Mesenchymal stem cell (in vitro differentiated cells and primary cell): Measurements from ENCODE around the gene PANK4.

Experiments used
- DNase-seq: peaks from one replicate; pipeline ENCODE4 v3.0.0-alpha.2; 2013
- H2AFZ ChIP-seq: one replicate; pipeline ENCODE4 v1.6.1; 2013; ENCODE audit warnings: low read depth, mild to moderate bottlenecking, control low read depth, inconsistent platforms, low read length, moderate library complexity
- H2AK5ac ChIP-seq: 2 replicates; pipeline ENCODE4 v1.6.1; 2013; ENCODE audit warnings: low read length, moderate library complexity, mild to moderate bottlenecking, inconsistent platforms; ENCODE audit not compliant: severe bottlenecking
- H2BK120ac ChIP-seq: one replicate; pipeline ENCODE4 v1.6.1; 2013; ENCODE audit warnings: low read depth, mild to moderate bottlenecking, inconsistent platforms, low read length, moderate library complexity
- H2BK12ac ChIP-seq, 2 experiments: one replicate each; pipeline ENCODE4 v1.6.1; 2013; ENCODE audit warnings: inconsistent platforms in 2 of 2, low read length in 2 of 2, mild to moderate bottlenecking in 2 of 2, moderate library complexity in 2 of 2, control low read depth in 1 of 2
- H2BK15ac ChIP-seq: one replicate; pipeline ENCODE4 v1.6.1; 2013; ENCODE audit warnings: mild to moderate bottlenecking, low read depth, inconsistent platforms; ENCODE audit not compliant: poor library complexity, severe bottlenecking
- H2BK5ac ChIP-seq: 2 replicates; pipeline ENCODE4 v1.6.1; 2013; ENCODE audit warnings: low read depth, mild to moderate bottlenecking, low read length, control low read depth, inconsistent platforms; ENCODE audit not compliant: poor library complexity, severe bottlenecking
- H3K14ac ChIP-seq, 2 experiments: one replicate each; pipeline ENCODE4 v1.6.1; 2013; ENCODE audit warnings: inconsistent platforms in 2 of 2, low read length in 2 of 2, control low read depth in 1 of 2, mild to moderate bottlenecking in 1 of 2, moderate library complexity in 1 of 2
- H3K18ac ChIP-seq, 2 experiments: one replicate each; pipeline ENCODE4 v1.6.1; 2013; ENCODE audit warnings: inconsistent platforms in 2 of 2, low read length in 2 of 2, control low read depth in 1 of 2, low read depth in 1 of 2, mild to moderate bottlenecking in 1 of 2
- H3K23ac ChIP-seq, 2 experiments: one replicate each; pipeline ENCODE4 v1.6.1; 2013; ENCODE audit warnings: inconsistent platforms in 2 of 2, low read length in 2 of 2, mild to moderate bottlenecking in 2 of 2, moderate library complexity in 2 of 2, control low read depth in 1 of 2
- H3K27ac ChIP-seq: 2 replicates; pipeline ENCODE4 v1.5.1; 2013; ENCODE audit warnings: mild to moderate bottlenecking, moderate library complexity, low read length, control low read depth, inconsistent platforms; ENCODE audit not compliant: poor library complexity, severe bottlenecking
- H3K27me3 ChIP-seq, 2 experiments: 2 replicates each; pipeline versions ENCODE4 v1.6.1 to v1.7.0; 2013; ENCODE audit warnings: low read length in 2 of 2, mild to moderate bottlenecking in 2 of 2, moderate library complexity in 2 of 2, control low read depth in 1 of 2, inconsistent platforms in 1 of 2; ENCODE audit not compliant: control insufficient read depth in 1 of 2, insufficient read depth in 1 of 2
- H3K36me3 ChIP-seq, 2 experiments: 2 replicates each; pipeline versions ENCODE4 v1.6.1 to v1.7.0; 2013; ENCODE audit warnings: low read length in 2 of 2, control low read depth in 1 of 2, inconsistent platforms in 1 of 2, low read depth in 1 of 2, mild to moderate bottlenecking in 1 of 2; ENCODE audit not compliant: insufficient read depth in 2 of 2, control insufficient read depth in 1 of 2
- H3K4ac ChIP-seq, 2 experiments: one replicate each; pipeline ENCODE4 v1.6.1; 2013; ENCODE audit warnings: inconsistent platforms in 2 of 2, low read length in 2 of 2, mild to moderate bottlenecking in 2 of 2, moderate library complexity in 2 of 2, control low read depth in 1 of 2, low read depth in 1 of 2
- H3K4me1 ChIP-seq: 2 replicates; pipeline ENCODE4 v1.6.1; 2013; ENCODE audit warnings: low read depth, low read length, control low read depth; ENCODE audit not compliant: control insufficient read depth, insufficient read depth
- H3K4me2 ChIP-seq: 2 replicates; pipeline ENCODE4 v1.6.1; 2013; ENCODE audit warnings: low read length, mild to moderate bottlenecking, inconsistent platforms; ENCODE audit not compliant: poor library complexity, severe bottlenecking
- H3K4me3 ChIP-seq, 2 experiments: 2 replicates each; pipeline versions ENCODE4 v1.5.1 to v1.7.0; 2013; ENCODE audit warnings: low read length in 2 of 2, mild to moderate bottlenecking in 2 of 2, control low read depth in 1 of 2, low read depth in 1 of 2; ENCODE audit not compliant: insufficient read depth in 1 of 2
- H3K79me1 ChIP-seq: replicated peaks from 2 replicates; pipeline ENCODE4 v1.6.1; 2013; ENCODE audit warnings: mild to moderate bottlenecking, control low read depth, low read length, inconsistent platforms; ENCODE audit not compliant: poor library complexity, severe bottlenecking
- H3K9ac ChIP-seq: 2 replicates; pipeline ENCODE4 v1.7.0; 2013; ENCODE audit warnings: mild to moderate bottlenecking, low read length, moderate library complexity
- H3K9me3 ChIP-seq: 2 replicates; pipeline ENCODE4 v1.7.0; 2013; ENCODE audit warnings: mild to moderate bottlenecking, low read length; ENCODE audit not compliant: control insufficient read depth
- H4K8ac ChIP-seq: one replicate; pipeline ENCODE4 v1.6.1; 2013; ENCODE audit warnings: inconsistent platforms, mild to moderate bottlenecking, low read length, moderate library complexity
- H4K91ac ChIP-seq: one replicate; pipeline ENCODE4 v1.6.1; 2013; ENCODE audit warnings: mild to moderate bottlenecking, low read length, inconsistent platforms
- WGBS: methylation state at CpG from one replicate; pipeline ENCODE4 v1.1.7; 2013; ENCODE audit warnings: mixed read lengths; 5-methylcytosine and 5-hydroxymethylcytosine counted together

Gene PANK4

GRCh38 chr1:2564006-2564814 lies 37.8 kb upstream of the PANK4 start:
- no peaks in the 10 kb centered on the region for H3K79me1 ChIP-seq
- H3K4ac ChIP-seq = no peak overlapping the region
- no peak overlapping the region for H2BK120ac ChIP-seq
- no peak overlapping the region for H3K27ac ChIP-seq
- H3K27me3 ChIP-seq = peaks cover 0 to 26% of the 10 kb centered on the region in 2 experiments
- no peak overlapping the region for H3K23ac ChIP-seq
- H2BK15ac ChIP-seq = no peak overlapping the region
- H3K14ac ChIP-seq = no peak overlapping the region
- no peak overlapping the region for H2AK5ac ChIP-seq
- no peak overlapping the region for H3K4me2 ChIP-seq
- no peak overlapping the region for H3K9ac ChIP-seq
- no peak overlapping the region for H2BK5ac ChIP-seq
- no peaks in the 10 kb centered on the region for H3K9me3 ChIP-seq
- 81% methylated on average over 20 of the region's 20 CpGs for WGBS
- no peak overlapping the region for H2AFZ ChIP-seq
- peaks cover 11% of the 10 kb centered on the region for H3K4me1 ChIP-seq
- H2BK12ac ChIP-seq = no peak overlapping the region
- DNase-seq = no peak
- no peak overlapping the region for H4K91ac ChIP-seq
- H3K4me3 ChIP-seq = no peak overlapping the region
- H4K8ac ChIP-seq = no peak overlapping the region
- peaks cover 31 to 40% of the 10 kb centered on the region in 2 experiments for H3K36me3 ChIP-seq
- H3K18ac ChIP-seq = no peak overlapping the region

- no peak overlapping the region for H3K9ac ChIP-seq
- no peak overlapping the region for H3K4me2 ChIP-seq
- H2AK5ac ChIP-seq = no peak overlapping the region
- no peak overlapping the region for H3K4ac ChIP-seq
- no peak overlapping the region for H2AFZ ChIP-seq
- peaks cover 11% of the 10 kb centered on the region for H3K4me1 ChIP-seq
- H3K14ac ChIP-seq = no peak overlapping the region
- no peak overlapping the region for H3K4me3 ChIP-seq
- whole genome bisulfite sequencing = 85% methylated on average over 18 of the region's 18 CpGs
- H2BK5ac ChIP-seq = no peak overlapping the region
- no peak for DNase-seq
- no peak overlapping the region for H4K91ac ChIP-seq
- peaks cover under 1% of the 10 kb centered on the region for H3K79me1 ChIP-seq
- no peak overlapping the region for H4K8ac ChIP-seq
- H3K27me3 ChIP-seq = peaks cover 0 to 21% of the 10 kb centered on the region in 2 experiments
- no peak overlapping the region for H2BK15ac ChIP-seq
- H3K18ac ChIP-seq = no peak overlapping the region
- H3K36me3 ChIP-seq = peaks cover 41 to 44% of the 10 kb centered on the region in 2 experiments
- H2BK120ac ChIP-seq = no peak overlapping the region
- no peak overlapping the region for H3K27ac ChIP-seq
- no peak overlapping the region for H2BK12ac ChIP-seq
- no peak overlapping the region for H3K23ac ChIP-seq
- no peaks in the 10 kb centered on the region for H3K9me3 ChIP-seq
Measured at GRCh38 chr1:2563205-2563604, 36.8 kb upstream of the PANK4 start.

- H3K4me2 ChIP-seq = no peak overlapping the region
- peaks cover 10% of the 10 kb centered on the region for H3K79me1 ChIP-seq
- no peak overlapping the region for H2BK12ac ChIP-seq
- no peak overlapping the region for H2BK120ac ChIP-seq
- H3K14ac ChIP-seq = no peak overlapping the region
- H3K23ac ChIP-seq = no peak overlapping the region
- no peak overlapping the region for H4K8ac ChIP-seq
- H3K4ac ChIP-seq = no peak overlapping the region
- H3K4me3 ChIP-seq = no peak overlapping the region
- no peaks in the 10 kb centered on the region for H3K9me3 ChIP-seq
- peaks cover 0 to 17% of the 10 kb centered on the region in 2 experiments for H3K27me3 ChIP-seq
- no peak overlapping the region for H2BK5ac ChIP-seq
- H2BK15ac ChIP-seq = no peak overlapping the region
- H3K4me1 ChIP-seq = peaks cover 17% of the 10 kb centered on the region
- H2AFZ ChIP-seq = no peak overlapping the region
- no peak overlapping the region for H3K9ac ChIP-seq
- no peak overlapping the region for H3K18ac ChIP-seq
- no peak overlapping the region for H4K91ac ChIP-seq
- peaks cover 42 to 52% of the 10 kb centered on the region in 2 experiments for H3K36me3 ChIP-seq
- 84% methylated on average over 20 of the region's 24 CpGs for WGBS
- no peak for DNase-seq
- H3K27ac ChIP-seq = no peak overlapping the region
- no peak overlapping the region for H2AK5ac ChIP-seq
Measured at GRCh38 chr1:2561898-2562895, 35.8 kb upstream of the PANK4 start.

- peaks cover 23% of the 10 kb centered on the region for H3K4me1 ChIP-seq
- no peak overlapping the region for H3K18ac ChIP-seq
- no peak overlapping the region for H2AFZ ChIP-seq
- no peak overlapping the region for H3K4me3 ChIP-seq
- H3K36me3 ChIP-seq = peaks cover 42 to 52% of the 10 kb centered on the region in 2 experiments
- no peak overlapping the region for H3K27ac ChIP-seq
- peaks cover 14% of the 10 kb centered on the region for H3K79me1 ChIP-seq
- no peak for DNase-seq
- no peak overlapping the region for H4K91ac ChIP-seq
- no peak overlapping the region for H3K9ac ChIP-seq
- no peak overlapping the region for H2BK15ac ChIP-seq
- H3K4me2 ChIP-seq = no peak overlapping the region
- WGBS = 83% methylated on average over 11 of the region's 11 CpGs
- H3K4ac ChIP-seq = no peak overlapping the region
- peaks cover 0 to 13% of the 10 kb centered on the region in 2 experiments for H3K27me3 ChIP-seq
- H3K9me3 ChIP-seq = no peaks in the 10 kb centered on the region
- H2AK5ac ChIP-seq = no peak overlapping the region
- H2BK12ac ChIP-seq = no peak overlapping the region
- H2BK120ac ChIP-seq = no peak overlapping the region
- no peak overlapping the region for H3K14ac ChIP-seq
- H3K23ac ChIP-seq = no peak overlapping the region
- no peak overlapping the region for H4K8ac ChIP-seq
- no peak overlapping the region for H2BK5ac ChIP-seq
Measured at GRCh38 chr1:2561446-2561845, 35.0 kb upstream of the PANK4 start.
